GM12891 (cell line): ENCODE data around the gene UGT1A7.

ENCODE experiments used
- DNase-seq: peaks from one replicate; pipeline ENCODE4 v3.0.0; 2011; ENCODE audit warnings: low spot score; ENCODE audit not compliant: insufficient read length
- FAIRE-seq: peaks from 2 replicates; lab custom pipeline; 2011; peaks lifted over from hg19 to GRCh38; lab: Jason Lieb, UNC
- PAX5 ChIP-seq: IDR thresholded peaks from 2 replicates; pipeline ENCODE4 v1.6.1; 2011; ENCODE audit warnings: low read length, moderate library complexity, mild to moderate bottlenecking; ENCODE audit not compliant: insufficient read depth, severe bottlenecking
- POLR2A ChIP-seq: IDR thresholded peaks from 2 replicates; pipeline ENCODE4 v1.6.1; 2011; ENCODE audit warnings: low read depth, low read length, control low read depth
- POLR2AphosphoS5 ChIP-seq: IDR thresholded peaks from 2 replicates; pipeline ENCODE4 v1.6.1; 2011; ENCODE audit warnings: low read depth, low read length, control low read depth
- POU2F2 ChIP-seq: IDR thresholded peaks from 2 replicates; pipeline ENCODE4 v1.6.1; 2011; ENCODE audit warnings: low read depth, mild to moderate bottlenecking, control low read depth, low read length, moderate library complexity
- SPI1 ChIP-seq: IDR thresholded peaks from 2 replicates; pipeline ENCODE4 v1.6.1; 2011; ENCODE audit warnings: low read depth, low read length, control low read depth
- TAF1 ChIP-seq: IDR thresholded peaks from 2 replicates; pipeline ENCODE4 v1.6.1; 2011; ENCODE audit warnings: low read depth, low read length, control low read depth

Gene UGT1A7

GRCh38 chr2:233680361-233681045 is 1.2 kb upstream of the UGT1A7 start:
- DNase-seq, result no peak
- no peak for FAIRE-seq
- TF ChIP-seq PAX5 (no peak), POLR2A (no peak), TAF1 (no peak), POU2F2 (no peak), SPI1 (no peak), POLR2AphosphoS5 (no peak)

- FAIRE-seq, result no peak
- no peak for DNase-seq
- no peak for TF ChIP-seq SPI1
- no peak for TF ChIP-seq POU2F2
- no peak for TF ChIP-seq PAX5
- no peak for TF ChIP-seq TAF1
- no peak for TF ChIP-seq POLR2A
- no peak for TF ChIP-seq POLR2AphosphoS5
Observed at GRCh38 chr2:233684640-233685039, 2.9 kb downstream of the UGT1A7 start.

- DNase-seq (no peak), FAIRE-seq (no peak)
- no peak for TF ChIP-seq SPI1
- no peak for TF ChIP-seq PAX5
- no peak for TF ChIP-seq POLR2AphosphoS5
- TF ChIP-seq TAF1, result no peak
- no peak for TF ChIP-seq POU2F2
- TF ChIP-seq POLR2A, result no peak
Observed at GRCh38 chr2:233686928-233687327, 5.2 kb downstream of the UGT1A7 start.

- FAIRE-seq, result no peak
- DNase-seq, result no peak
Observed at GRCh38 chr2:233688341-233688740, 6.6 kb downstream of the UGT1A7 start.

GRCh38 chr2:233689031-233689430 is 7.3 kb downstream of the UGT1A7 start:
- TF ChIP-seq TAF1 (no peak), PAX5 (no peak), POLR2A (no peak), POU2F2 (no peak), SPI1 (no peak), POLR2AphosphoS5 (no peak)
- DNase-seq (no peak), FAIRE-seq (no peak)

More at GRCh38 chr2:233688341-233688740, 6.6 kb downstream of the UGT1A7 start:
- TF ChIP-seq PAX5, result no peak
- no peak for TF ChIP-seq POLR2AphosphoS5
- TF ChIP-seq POU2F2, result no peak
- no peak for TF ChIP-seq TAF1
- no peak for TF ChIP-seq POLR2A
- TF ChIP-seq SPI1, result no peak

GRCh38 chr2:233689501-233689900 is 7.8 kb downstream of the UGT1A7 start:
- FAIRE-seq (no peak), DNase-seq (no peak)
- TF ChIP-seq POLR2AphosphoS5 (no peak), TAF1 (no peak), PAX5 (no peak), SPI1 (no peak), POU2F2 (no peak), POLR2A (no peak)

GRCh38 chr2:233690444-233690843 is 8.7 kb downstream of the UGT1A7 start:
- DNase-seq, result no peak
- TF ChIP-seq POU2F2, result no peak
- no peak for TF ChIP-seq POLR2AphosphoS5
- no peak for TF ChIP-seq SPI1
- no peak for TF ChIP-seq PAX5
- TF ChIP-seq POLR2A, result no peak
- TF ChIP-seq TAF1, result no peak
- FAIRE-seq, result no peak

GRCh38 chr2:233691443-233692433 is 10.0 kb downstream of the UGT1A7 start:
- FAIRE-seq, result no peak
- TF ChIP-seq POU2F2, result no peak
- TF ChIP-seq TAF1, result no peak
- no peak for TF ChIP-seq PAX5
- no peak for TF ChIP-seq SPI1
- no peak for TF ChIP-seq POLR2AphosphoS5
- no peak for TF ChIP-seq POLR2A
- no peak for DNase-seq

- TF ChIP-seq TAF1 (no peak), POU2F2 (no peak), SPI1 (no peak), POLR2AphosphoS5 (no peak), PAX5 (no peak), POLR2A (no peak)
- no peak for DNase-seq
- FAIRE-seq, result no peak
Observed at GRCh38 chr2:233692648-233693047, 10.9 kb downstream of the UGT1A7 start, which contains the start of gene UGT1A6. Gene UGT1A6, plus strand, starts transcription at chr2:233692890. Its CDS starts 115 bp downstream, at chr2:233693005.
